HL-60/S4 treated with phorbol 12-myristate 13-acetate at 8.2 ng/mL for 4 days and 3 days (cell line): ENCODE data around the gene RNF169.

Experiments used
- in situ Hi-C: fragments of 300-500 bp; cut with MboI; formaldehyde crosslinking; loops from 2 replicates; pipeline ENCODE4 v1.15.0; 2022; ENCODE audit warnings: low sequenced_read_pairs

RNF169 gene

GRCh38 chr11:74748211-74749126 is at the start of gene RNF169:
Gene RNF169, plus strand, starts transcription at chr11:74748849. Its CDS starts 32 bp downstream, at chr11:74748881.
- in situ Hi-C loops = no loop called here

- in situ Hi-C loops = no loop called here
Measured at GRCh38 chr11:74699615-74700396, 48.8 kb upstream of the RNF169 start.

GRCh38 chr11:74701351-74701750 is 47.3 kb upstream of the RNF169 start:
- in situ Hi-C loops = no loop called here

- in situ Hi-C loops = no loop called here
Measured at GRCh38 chr11:74702383-74703007, 46.2 kb upstream of the RNF169 start.

GRCh38 chr11:74703211-74703610 is 45.4 kb upstream of the RNF169 start:
- in situ Hi-C loops = no loop called here

GRCh38 chr11:74707182-74707581 is 41.5 kb upstream of the RNF169 start:
- in situ Hi-C loops = no loop called here

- in situ Hi-C loops = no loop called here
Measured at GRCh38 chr11:74707602-74708510, 40.8 kb upstream of the RNF169 start.

GRCh38 chr11:74709175-74709574 is 39.5 kb upstream of the RNF169 start:
- in situ Hi-C loops = no loop called here

- in situ Hi-C loops = no loop called here
Measured at GRCh38 chr11:74710281-74710938, 38.2 kb upstream of the RNF169 start.

- in situ Hi-C loops = no loop called here
Measured at GRCh38 chr11:74713686-74714085, 35.0 kb upstream of the RNF169 start.

GRCh38 chr11:74714904-74715303 is 33.7 kb upstream of the RNF169 start:
- in situ Hi-C loops = no loop called here

- in situ Hi-C loops = no loop called here
Measured at GRCh38 chr11:74717221-74717969, 31.3 kb upstream of the RNF169 start.

GRCh38 chr11:74719011-74719410 is 29.6 kb upstream of the RNF169 start:
- in situ Hi-C loops = no loop called here

- in situ Hi-C loops = no loop called here
Measured at GRCh38 chr11:74720596-74721478, 27.8 kb upstream of the RNF169 start.

- in situ Hi-C loops = no loop called here
Measured at GRCh38 chr11:74721479-74721835, 27.2 kb upstream of the RNF169 start.

GRCh38 chr11:74723511-74723910 is 25.1 kb upstream of the RNF169 start:
- in situ Hi-C loops = no loop called here

GRCh38 chr11:74725701-74726100 is 22.9 kb upstream of the RNF169 start:
- in situ Hi-C loops = no loop called here

GRCh38 chr11:74726547-74727182 is 22.0 kb upstream of the RNF169 start:
- in situ Hi-C loops = no loop called here
